Measurements from ENCODE around the gene ASGR1. TPM values are rescaled to one million over a fixed set of nuclear protein-coding genes. Genes with fewer than 3 reads are reported as not detected.

Gene ASGR1, protein sequence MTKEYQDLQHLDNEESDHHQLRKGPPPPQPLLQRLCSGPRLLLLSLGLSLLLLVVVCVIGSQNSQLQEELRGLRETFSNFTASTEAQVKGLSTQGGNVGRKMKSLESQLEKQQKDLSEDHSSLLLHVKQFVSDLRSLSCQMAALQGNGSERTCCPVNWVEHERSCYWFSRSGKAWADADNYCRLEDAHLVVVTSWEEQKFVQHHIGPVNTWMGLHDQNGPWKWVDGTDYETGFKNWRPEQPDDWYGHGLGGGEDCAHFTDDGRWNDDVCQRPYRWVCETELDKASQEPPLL
- total RNA-seq: 0.72 and 5.1 TPM in 2 replicates

DNA sequence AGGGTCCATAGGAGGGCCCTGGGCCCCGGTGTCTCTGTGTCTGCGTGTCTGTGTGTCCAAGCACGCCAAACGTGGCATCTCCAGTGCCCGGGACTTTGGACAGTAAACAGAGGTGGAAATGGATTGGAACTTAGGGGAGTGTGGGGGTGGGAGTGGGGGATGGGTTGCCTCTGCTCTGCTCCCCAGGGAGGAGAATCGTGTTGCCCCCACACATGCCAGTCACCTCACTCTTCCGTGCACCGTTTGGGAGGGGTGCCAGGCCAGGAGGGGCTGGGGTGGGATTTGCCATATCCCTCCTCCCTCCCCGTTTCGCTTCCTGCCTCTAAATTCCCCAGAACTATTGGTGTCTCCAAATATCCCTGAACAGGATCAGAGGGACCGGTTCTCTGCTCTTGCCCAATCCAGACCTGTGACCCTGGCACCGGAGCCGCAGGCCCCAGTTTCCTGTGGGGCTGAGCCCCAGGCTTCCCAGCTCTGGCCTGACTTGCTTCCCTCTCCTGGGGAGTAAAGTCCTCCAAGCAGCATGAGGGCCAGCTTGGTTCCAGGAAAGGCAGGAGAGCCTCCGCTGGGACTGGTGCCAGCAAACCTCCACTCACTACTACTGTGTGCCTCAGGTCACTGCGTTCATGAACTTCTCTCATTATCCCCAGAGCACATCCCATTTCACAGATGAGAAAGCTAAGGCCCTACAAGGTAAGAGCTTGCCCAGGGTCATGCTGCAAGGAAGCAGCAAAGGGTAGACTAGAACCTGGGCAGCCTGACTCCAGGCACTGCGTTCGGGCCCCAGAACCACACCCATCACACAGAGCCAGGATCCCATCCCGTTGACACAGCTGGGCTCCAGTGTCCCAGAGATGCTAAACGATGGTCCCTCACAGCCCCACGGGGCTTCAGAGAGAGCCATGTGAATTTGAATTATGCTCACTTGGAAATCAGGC, at the start of gene ASGR1:
Gene ASGR1 (minus strand): TSS at position 54 of the 938 bp plus-strand sequence. CDS start 807 bp downstream, outside the sequence.
- H3K4me3 ChIP-seq (ENCODE audit: low read depth, low read length): no peak within 1 kb of the TSS
- TF ChIP-seq, protein P1, sequence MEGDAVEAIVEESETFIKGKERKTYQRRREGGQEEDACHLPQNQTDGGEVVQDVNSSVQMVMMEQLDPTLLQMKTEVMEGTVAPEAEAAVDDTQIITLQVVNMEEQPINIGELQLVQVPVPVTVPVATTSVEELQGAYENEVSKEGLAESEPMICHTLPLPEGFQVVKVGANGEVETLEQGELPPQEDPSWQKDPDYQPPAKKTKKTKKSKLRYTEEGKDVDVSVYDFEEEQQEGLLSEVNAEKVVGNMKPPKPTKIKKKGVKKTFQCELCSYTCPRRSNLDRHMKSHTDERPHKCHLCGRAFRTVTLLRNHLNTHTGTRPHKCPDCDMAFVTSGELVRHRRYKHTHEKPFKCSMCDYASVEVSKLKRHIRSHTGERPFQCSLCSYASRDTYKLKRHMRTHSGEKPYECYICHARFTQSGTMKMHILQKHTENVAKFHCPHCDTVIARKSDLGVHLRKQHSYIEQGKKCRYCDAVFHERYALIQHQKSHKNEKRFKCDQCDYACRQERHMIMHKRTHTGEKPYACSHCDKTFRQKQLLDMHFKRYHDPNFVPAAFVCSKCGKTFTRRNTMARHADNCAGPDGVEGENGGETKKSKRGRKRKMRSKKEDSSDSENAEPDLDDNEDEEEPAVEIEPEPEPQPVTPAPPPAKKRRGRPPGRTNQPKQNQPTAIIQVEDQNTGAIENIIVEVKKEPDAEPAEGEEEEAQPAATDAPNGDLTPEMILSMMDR (conservative IDR thresholded peaks at IDR 0.05; ENCODE audit: low read depth, low read length): no peak
- no peak for DNase-seq (ENCODE audit: low read depth)

DNA sequence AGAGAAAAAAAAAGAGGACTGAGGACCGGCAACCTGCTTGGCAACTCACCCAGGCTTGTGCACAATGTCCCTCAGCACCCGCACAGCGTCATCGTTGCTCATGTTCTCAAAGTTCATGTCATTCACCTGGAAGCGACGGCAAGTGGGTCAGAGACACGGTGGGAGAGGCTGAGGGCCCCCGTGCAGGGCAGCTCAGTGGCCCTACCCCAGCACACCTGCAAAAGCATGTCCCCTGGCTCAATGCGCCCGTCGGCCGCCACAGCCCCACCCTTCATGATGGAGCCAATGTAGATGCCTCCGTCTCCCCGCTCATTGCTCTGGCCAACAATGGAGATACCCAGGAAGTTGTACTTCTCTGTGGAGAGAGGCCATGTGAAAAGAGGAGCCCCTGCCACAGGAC, 49.8 kb upstream of the ASGR1 start:
- TF ChIP-seq, protein P1 (conservative IDR thresholded peaks at IDR 0.05; ENCODE audit: low read depth, low read length): no peak
- no peak overlapping the region for H3K4me3 ChIP-seq (ENCODE audit: low read depth, low read length)
- no peak for DNase-seq (ENCODE audit: low read depth)

DNA sequence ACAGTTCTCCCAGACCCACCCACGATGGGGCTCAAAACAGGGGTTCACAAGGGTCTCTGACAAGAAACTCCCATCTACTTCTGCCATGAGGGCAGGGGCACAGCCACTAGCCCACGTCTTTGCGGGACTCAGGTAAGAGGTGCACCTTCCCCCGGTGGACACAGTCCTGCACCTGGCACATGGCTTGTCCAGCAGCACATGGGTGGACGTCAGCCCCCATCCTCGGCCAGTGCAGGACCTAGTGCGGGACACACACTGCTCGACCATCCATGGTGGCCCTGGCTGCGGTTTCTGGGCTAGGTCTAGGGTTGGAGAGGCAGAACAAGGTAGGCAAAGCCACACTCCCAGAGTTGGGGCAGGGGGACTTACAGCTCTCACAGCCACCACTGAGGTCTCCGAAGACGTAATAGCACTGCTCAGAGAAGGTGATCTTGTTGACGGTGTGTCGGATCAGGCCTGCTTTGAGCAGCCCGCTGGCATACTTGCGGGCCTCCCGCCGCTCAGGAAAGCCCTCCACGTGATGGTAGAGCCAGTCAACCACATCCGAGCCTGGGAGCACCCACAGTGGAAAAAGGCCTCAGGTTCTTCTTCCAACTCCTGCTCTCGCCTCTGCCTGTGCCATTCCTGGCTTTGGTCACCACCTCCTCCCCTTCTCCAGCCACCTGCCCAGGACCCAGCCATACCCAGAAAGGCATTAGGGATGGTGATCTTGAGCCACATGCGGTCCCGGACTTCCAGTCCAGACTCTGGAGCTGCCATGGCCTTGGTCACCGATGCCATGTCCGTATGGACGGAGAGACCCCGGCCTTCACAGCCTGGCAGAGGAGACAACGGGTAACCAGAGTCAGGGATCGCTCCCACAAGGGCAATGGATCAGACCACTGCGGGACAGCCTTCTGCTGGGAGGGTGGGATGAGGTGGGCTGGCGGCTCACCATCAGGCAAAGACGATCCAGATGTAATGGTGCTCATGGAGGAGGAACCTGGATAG, 47.8 kb upstream of the ASGR1 start:
- H3K4me3 ChIP-seq (ENCODE audit: low read depth, low read length): no peak overlapping the region
- DNase-seq (ENCODE audit: low read depth): no peak
- TF ChIP-seq, protein P1 (conservative IDR thresholded peaks at IDR 0.05; ENCODE audit: low read depth, low read length): no peak

DNA sequence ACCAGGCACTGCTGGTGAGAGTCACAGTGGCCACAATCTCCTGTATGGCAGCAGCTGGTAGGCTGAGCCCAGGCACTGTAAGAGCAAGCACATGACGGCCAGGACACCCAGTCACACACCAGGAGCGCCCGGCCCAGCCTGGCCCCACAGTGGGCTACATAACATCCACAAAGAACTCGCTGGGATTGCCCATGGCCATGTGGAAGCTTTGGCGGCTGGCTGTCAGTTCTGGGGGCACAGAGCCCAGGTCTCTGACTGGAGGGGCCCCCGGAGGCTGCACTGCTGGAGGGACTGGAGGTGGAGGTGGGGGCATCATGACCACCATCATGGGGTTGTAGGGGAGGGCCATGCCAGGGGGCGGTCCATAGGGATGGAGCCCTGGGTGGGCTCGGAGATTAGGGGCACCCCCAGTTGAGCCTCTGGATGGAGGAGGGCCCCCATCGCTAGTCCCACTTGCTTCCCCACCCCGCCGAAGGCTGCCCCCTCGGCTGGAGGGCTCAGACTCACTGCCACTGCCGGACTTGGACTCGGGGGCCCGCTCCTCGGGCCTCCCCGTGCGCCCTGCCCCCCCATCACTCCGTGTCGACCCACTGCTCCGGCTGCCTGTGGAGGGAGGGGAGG, 46.7 kb upstream of the ASGR1 start:
- TF ChIP-seq, protein P1 (conservative IDR thresholded peaks at IDR 0.05; ENCODE audit: low read depth, low read length): no peak
- DNase-seq (ENCODE audit: low read depth): no peak

DNA sequence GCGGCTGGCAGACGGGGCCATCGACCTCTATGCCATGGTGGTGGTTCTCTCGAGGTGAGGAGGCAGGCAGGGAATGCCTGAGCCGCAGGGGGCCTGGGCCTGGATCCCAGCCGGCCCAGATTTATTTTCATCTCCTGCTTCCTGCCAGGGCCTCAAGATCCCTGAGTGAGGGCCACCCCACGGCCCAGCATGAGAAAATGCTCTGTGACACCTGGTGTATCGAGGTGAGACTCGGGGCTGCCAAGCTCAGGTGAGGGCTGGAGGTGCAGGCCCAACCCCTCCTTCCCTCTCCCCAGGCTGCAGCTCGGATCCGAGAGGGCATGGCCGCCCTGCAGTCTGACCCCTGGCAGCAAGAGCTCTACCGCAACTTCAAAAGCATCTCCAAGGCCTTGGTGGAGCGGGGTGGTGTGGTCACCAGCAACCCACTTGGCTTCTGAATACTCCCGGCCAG, 45.5 kb upstream of the ASGR1 start:
- DNase-seq (ENCODE audit: low read depth): no peak
- no peak overlapping the region for H3K4me3 ChIP-seq (ENCODE audit: low read depth, low read length)
- TF ChIP-seq, protein P1 (conservative IDR thresholded peaks at IDR 0.05; ENCODE audit: low read depth, low read length): no peak

More for the DNA sequence above, 46.7 kb upstream of the ASGR1 start:
- H3K4me3 ChIP-seq (ENCODE audit: low read depth, low read length): no peak overlapping the region

DNA sequence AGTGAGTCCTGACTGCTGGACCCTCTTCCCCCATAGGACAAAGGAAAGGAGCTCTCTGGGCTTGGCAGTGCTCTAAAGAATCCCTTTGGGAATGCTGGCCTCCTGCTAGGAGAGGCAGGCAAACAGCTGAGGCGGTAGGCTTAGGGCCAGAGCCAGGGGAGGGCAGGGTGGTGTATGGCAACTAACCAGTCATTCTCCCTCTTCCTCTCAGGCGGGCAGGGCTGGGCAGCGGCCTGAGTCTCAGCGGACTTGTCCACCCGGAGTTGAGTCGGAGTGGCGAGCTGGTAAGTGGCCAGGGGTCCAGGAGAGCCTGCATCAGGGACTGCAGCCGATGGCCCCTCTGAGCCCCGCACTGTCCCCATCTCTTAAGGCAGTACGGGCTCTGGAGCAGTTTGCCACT, 44.9 kb upstream of the ASGR1 start:
- TF ChIP-seq, protein P1 (conservative IDR thresholded peaks at IDR 0.05; ENCODE audit: low read depth, low read length): no peak
- DNase-seq (ENCODE audit: low read depth): no peak
- H3K4me3 ChIP-seq (ENCODE audit: low read depth, low read length): no peak overlapping the region
